ENCODE measurements around the gene GAS2L2. TPM values are rescaled to one million over a fixed set of nuclear protein-coding genes. Genes with fewer than 3 reads are reported as not detected.

GAS2L2 gene
- total RNA-seq, 1 donor from 2014 or later = not detected

DNA sequence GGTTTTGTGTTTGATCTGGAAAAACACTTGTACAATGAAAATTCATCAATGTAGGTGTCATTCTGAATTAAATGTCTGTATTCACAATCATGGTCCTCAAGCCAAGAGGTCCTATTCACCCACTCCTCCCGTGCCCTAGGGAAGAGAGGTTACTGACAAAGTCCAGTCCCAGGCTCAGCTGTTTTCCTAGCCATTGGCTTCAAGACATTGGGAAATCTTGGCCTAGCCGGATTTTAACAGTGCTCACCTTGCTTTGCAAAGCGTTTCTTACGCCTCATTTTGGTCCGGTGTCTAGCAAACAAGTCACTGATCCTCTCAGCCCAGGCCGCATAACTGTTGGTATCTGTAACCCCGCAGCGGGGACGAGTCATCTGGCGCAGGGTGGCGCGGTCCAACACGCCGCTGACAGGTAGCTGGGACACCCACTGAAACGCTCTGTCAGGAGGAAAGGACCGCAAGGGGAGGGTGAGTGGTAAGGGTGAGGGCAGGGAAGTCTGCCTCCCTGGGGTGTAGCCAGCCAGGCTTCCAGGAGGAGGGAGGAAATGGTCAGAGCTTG lies 25.7 kb upstream of the GAS2L2 start:
- no peak for DNase-seq (ENCODE audit: extremely low spot score in 2 of 2)
- Histone ChIP-seq H3K4me1 (peaks cover 30% of the 10 kb centered on the region), H3K9me3 (no peaks in the 10 kb centered on the region), H3K36me3 (no peaks in the 10 kb centered on the region), H3K4me3 (no peak overlapping the region), H3K27ac (no peak overlapping the region), H3K27me3 (no peaks in the 10 kb centered on the region)
- TF ChIP-seq POLR2A (IDR thresholded peaks at IDR 0.05) = no peak
- TF ChIP-seq, protein P1, sequence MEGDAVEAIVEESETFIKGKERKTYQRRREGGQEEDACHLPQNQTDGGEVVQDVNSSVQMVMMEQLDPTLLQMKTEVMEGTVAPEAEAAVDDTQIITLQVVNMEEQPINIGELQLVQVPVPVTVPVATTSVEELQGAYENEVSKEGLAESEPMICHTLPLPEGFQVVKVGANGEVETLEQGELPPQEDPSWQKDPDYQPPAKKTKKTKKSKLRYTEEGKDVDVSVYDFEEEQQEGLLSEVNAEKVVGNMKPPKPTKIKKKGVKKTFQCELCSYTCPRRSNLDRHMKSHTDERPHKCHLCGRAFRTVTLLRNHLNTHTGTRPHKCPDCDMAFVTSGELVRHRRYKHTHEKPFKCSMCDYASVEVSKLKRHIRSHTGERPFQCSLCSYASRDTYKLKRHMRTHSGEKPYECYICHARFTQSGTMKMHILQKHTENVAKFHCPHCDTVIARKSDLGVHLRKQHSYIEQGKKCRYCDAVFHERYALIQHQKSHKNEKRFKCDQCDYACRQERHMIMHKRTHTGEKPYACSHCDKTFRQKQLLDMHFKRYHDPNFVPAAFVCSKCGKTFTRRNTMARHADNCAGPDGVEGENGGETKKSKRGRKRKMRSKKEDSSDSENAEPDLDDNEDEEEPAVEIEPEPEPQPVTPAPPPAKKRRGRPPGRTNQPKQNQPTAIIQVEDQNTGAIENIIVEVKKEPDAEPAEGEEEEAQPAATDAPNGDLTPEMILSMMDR (IDR thresholded peaks at IDR 0.05) = no peak
- TF ChIP-seq POLR2AphosphoS5 (IDR thresholded peaks at IDR 0.05; ENCODE audit: insufficient read depth in 1 of 2, low read depth in 1 of 2) = no peak
- intact Hi-C loops (cut with DNase I) = no loop called here

DNA sequence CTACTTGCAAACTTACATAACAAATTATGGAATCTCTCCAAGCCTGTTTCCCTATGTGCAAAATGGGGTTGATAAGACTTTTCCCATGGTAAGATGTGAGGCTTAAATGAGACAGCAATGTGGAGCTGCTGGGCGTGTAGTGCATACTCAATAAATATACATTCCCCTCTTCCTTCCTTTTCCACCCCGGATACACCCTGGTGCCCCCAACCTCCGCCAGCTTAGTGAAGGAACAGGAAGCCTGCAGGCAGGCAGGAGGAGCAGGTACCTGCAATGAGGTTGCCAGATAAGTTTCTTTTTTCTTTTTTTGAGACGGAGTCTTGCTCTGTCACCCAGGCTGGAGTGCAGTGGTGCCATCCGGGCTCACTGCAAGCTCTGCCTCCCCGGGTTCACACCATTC lies 22.5 kb upstream of the GAS2L2 start:
- Histone ChIP-seq H3K27ac (no peak overlapping the region), H3K36me3 (no peaks in the 10 kb centered on the region), H3K4me3 (no peak overlapping the region), H3K9me3 (no peaks in the 10 kb centered on the region), H3K4me1 (peaks cover 26% of the 10 kb centered on the region), H3K27me3 (no peaks in the 10 kb centered on the region)
- intact Hi-C loops (cut with DNase I) = no loop called here
- no peak for DNase-seq (ENCODE audit: extremely low spot score in 2 of 2)
- TF ChIP-seq POLR2A (IDR thresholded peaks at IDR 0.05) (no peak), POLR2AphosphoS5 (IDR thresholded peaks at IDR 0.05; ENCODE audit: insufficient read depth in 1 of 2, low read depth in 1 of 2) (no peak)
- TF ChIP-seq, protein P1 (IDR thresholded peaks at IDR 0.05) = no peak

DNA sequence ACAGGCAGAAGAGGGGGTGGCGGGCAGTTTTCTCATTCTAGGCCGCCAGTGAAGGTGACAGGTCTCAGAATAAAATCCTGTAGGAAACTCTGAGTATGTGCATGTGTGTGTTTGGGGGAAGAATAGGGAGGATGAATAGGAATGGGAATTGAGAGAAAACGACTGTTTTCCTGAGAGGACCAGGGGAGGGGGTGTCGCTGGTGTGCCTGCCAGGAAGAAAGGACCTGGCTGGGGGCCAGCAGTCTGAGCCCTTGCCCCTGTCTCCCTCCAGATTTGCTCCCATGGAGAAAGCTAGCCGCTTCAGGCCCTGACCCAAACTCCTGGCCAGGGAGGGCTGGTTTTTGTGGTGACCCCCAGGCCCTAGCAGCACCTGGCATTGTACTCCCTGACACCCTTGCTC lies 22.0 kb upstream of the GAS2L2 start:
- Histone ChIP-seq H3K9me3 (no peaks in the 10 kb centered on the region), H3K36me3 (no peaks in the 10 kb centered on the region), H3K27me3 (no peaks in the 10 kb centered on the region), H3K27ac (no peak overlapping the region), H3K4me1 (peaks cover 26% of the 10 kb centered on the region), H3K4me3 (no peak overlapping the region)
- no peak for DNase-seq (ENCODE audit: extremely low spot score in 2 of 2)
- intact Hi-C loops (cut with DNase I) = no loop called here
- TF ChIP-seq, protein P1 (IDR thresholded peaks at IDR 0.05) = no peak
- no peak for TF ChIP-seq POLR2AphosphoS5 (IDR thresholded peaks at IDR 0.05; ENCODE audit: insufficient read depth in 1 of 2, low read depth in 1 of 2)
- no peak for TF ChIP-seq POLR2A (IDR thresholded peaks at IDR 0.05)

DNA sequence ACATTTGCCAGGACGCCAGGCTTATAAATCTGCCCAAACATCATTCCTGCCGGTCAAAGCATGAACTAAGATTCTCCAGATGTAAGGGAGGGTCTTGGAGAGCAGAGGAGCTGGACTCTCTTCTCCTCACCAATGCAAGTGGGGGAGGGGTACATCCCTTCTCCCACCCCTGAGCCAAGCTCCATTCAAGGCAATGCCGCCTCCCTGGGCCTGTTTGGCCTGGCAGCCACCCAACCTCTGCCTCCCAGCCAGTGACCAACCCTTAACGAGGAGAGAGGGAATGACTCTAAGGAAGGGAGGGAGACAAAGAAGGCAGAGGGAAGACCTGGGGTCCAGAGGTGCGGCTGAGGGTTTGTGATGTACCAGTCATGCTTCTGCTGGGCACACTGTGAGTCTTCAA lies 21.5 kb upstream of the GAS2L2 start:
- Histone ChIP-seq H3K27me3 (no peaks in the 10 kb centered on the region), H3K4me3 (no peak overlapping the region), H3K36me3 (no peaks in the 10 kb centered on the region), H3K4me1 (peaks cover 26% of the 10 kb centered on the region), H3K9me3 (no peaks in the 10 kb centered on the region), H3K27ac (peak overlapping the region; percentile 25)
- intact Hi-C loops (cut with DNase I) = no loop called here
- DNase-seq (ENCODE audit: extremely low spot score in 2 of 2) = no peak
- no peak for TF ChIP-seq POLR2AphosphoS5 (IDR thresholded peaks at IDR 0.05; ENCODE audit: insufficient read depth in 1 of 2, low read depth in 1 of 2)
- TF ChIP-seq, protein P1 (IDR thresholded peaks at IDR 0.05) = no peak
- TF ChIP-seq POLR2A (IDR thresholded peaks at IDR 0.05) = no peak

DNA sequence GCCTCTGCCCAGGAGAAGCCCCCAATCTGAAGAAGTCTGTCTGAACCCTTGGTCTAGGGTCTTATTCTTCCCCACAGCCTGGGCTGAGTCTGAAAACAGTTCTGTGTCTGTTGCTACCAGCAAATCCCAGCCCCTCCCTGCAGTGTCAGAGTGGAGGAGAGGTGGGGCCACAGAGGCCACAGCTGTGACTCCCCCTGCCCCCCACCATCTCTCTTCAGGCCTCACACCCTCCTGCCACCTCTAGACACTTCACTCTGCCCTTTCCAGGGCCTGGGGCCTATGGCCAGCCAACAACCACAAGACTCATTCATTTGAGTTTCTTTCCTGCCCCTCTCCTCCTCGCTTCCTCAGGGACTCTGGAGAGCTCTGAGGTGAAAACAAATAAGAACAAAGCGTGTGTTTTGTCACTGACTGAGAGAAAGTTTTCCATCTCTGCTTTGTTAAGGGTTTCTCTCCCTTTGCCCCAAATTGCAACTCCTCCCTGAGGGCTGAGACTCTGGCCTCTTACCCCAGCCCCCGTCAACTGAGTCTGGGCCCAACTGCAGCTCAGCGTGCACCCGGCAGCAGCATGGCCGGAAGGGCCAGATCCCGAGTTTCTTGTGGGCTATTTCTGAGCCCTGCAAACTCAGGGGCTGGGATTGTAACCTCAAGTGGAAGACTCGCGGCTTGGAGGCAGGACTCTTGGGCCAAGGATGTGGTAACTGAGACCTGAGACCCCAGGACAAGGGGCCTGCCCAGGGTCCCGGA lies 20.8 kb upstream of the GAS2L2 start:
- TF ChIP-seq, protein P1 (IDR thresholded peaks at IDR 0.05) = no peak
- no peaks in the 10 kb centered on the region for H3K9me3 ChIP-seq
- no peaks in the 10 kb centered on the region for H3K36me3 ChIP-seq
- DNase-seq (ENCODE audit: extremely low spot score in 2 of 2) = no peak
- H3K4me3 ChIP-seq = no peak overlapping the region
- no peaks in the 10 kb centered on the region for H3K27me3 ChIP-seq
- H3K4me1 ChIP-seq = peaks cover 26% of the 10 kb centered on the region
- intact Hi-C loops (cut with DNase I) = no loop called here
- peak overlapping the region; percentile 25 for H3K27ac ChIP-seq

Measured in vagina (tissue), 2 donors.